ENCODE results near the gene IMPDH1.

DNA sequence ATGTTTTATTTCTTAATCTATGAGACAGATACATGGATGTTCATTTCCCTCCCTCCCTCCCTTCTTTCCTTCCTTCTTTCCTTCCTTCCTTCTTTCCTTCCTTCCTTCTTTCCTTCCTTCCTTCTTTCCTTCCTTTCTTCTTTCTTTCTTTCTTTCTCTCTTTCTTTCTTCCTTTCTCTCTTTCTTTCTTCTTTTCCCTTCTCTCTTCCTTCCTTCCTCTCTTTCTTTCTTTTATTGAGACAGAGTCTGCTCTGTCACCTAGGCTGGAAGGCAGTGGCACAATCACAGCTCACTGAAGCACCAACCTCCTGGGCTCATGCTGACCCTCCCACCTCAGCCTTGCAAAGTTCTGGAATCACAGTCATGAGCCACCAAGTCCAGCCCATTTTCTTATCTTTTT, 42.8 kb downstream of the IMPDH1 start:
- TF ChIP-seq, protein P1, sequence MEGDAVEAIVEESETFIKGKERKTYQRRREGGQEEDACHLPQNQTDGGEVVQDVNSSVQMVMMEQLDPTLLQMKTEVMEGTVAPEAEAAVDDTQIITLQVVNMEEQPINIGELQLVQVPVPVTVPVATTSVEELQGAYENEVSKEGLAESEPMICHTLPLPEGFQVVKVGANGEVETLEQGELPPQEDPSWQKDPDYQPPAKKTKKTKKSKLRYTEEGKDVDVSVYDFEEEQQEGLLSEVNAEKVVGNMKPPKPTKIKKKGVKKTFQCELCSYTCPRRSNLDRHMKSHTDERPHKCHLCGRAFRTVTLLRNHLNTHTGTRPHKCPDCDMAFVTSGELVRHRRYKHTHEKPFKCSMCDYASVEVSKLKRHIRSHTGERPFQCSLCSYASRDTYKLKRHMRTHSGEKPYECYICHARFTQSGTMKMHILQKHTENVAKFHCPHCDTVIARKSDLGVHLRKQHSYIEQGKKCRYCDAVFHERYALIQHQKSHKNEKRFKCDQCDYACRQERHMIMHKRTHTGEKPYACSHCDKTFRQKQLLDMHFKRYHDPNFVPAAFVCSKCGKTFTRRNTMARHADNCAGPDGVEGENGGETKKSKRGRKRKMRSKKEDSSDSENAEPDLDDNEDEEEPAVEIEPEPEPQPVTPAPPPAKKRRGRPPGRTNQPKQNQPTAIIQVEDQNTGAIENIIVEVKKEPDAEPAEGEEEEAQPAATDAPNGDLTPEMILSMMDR (IDR thresholded peaks at IDR 0.05) = no peak
- TF ChIP-seq POLR2A (IDR thresholded peaks at IDR 0.05) = no peak
